ENCODE measurements around the gene HOOK1.
"Not testable (repeated sequence)": the region's sequence is repeated elsewhere in the genome, so short reads cannot be mapped to it uniquely, and the experiment has no call there.

The HOOK1 gene

GRCh38 chr1:59852117-59852516, 37.4 kb downstream of the HOOK1 start:
- Histone ChIP-seq H3K36me3 (ENCODE audit: insufficient read depth, low read length) (no peaks in the 10 kb centered on the region), H3K27me3 (ENCODE audit: insufficient read depth, low read length) (no peaks in the 10 kb centered on the region), H3F3A (ENCODE audit: insufficient read depth, low read length) (no peaks in the 10 kb centered on the region), H3K4me2 (ENCODE audit: low read length) (no peak overlapping the region), H3K79me2 (ENCODE audit: insufficient read depth, low read length) (no peaks in the 10 kb centered on the region), H3K9me2 (ENCODE audit: low read depth, low read length) (no peaks in the 10 kb centered on the region), H4K20me1 (ENCODE audit: insufficient read depth, low read length) (no peaks in the 10 kb centered on the region), H3K4me3 (ENCODE audit: low read depth, low read length, poor library complexity, severe bottlenecking) (no peak overlapping the region), H3K4me1 (ENCODE audit: insufficient read depth, low read length, severe bottlenecking) (no peaks in the 10 kb centered on the region), H2AFZ (ENCODE audit: low read length) (no peak overlapping the region), H3K9me3 (ENCODE audit: low read length) (no peaks in the 10 kb centered on the region), H3K27ac (ENCODE audit: low read depth, low read length, poor library complexity, severe bottlenecking) (no peak overlapping the region), H3K9ac (ENCODE audit: low read length) (no peak overlapping the region)
- no peak for TF ChIP-seq EZH2 (IDR thresholded peaks at IDR 0.05; ENCODE audit: borderline replicate concordance, low read length)
- no peak for TF ChIP-seq CTCF (IDR thresholded peaks at IDR 0.05; ENCODE audit: low read length)

- not testable (repeated sequence) for H3K4me1 ChIP-seq (ENCODE audit: insufficient read depth, low read length, severe bottlenecking); H3K4me3 ChIP-seq (ENCODE audit: low read depth, low read length, poor library complexity, severe bottlenecking); H3K36me3 ChIP-seq (ENCODE audit: insufficient read depth, low read length); H3K9me3 ChIP-seq (ENCODE audit: low read length); H3K9me2 ChIP-seq (ENCODE audit: low read depth, low read length); H3F3A ChIP-seq (ENCODE audit: insufficient read depth, low read length); H3K27ac ChIP-seq (ENCODE audit: low read depth, low read length, poor library complexity, severe bottlenecking); H2AFZ ChIP-seq (ENCODE audit: low read length); H3K27me3 ChIP-seq (ENCODE audit: insufficient read depth, low read length); H3K79me2 ChIP-seq (ENCODE audit: insufficient read depth, low read length); H3K4me2 ChIP-seq (ENCODE audit: low read length); H4K20me1 ChIP-seq (ENCODE audit: insufficient read depth, low read length); H3K9ac ChIP-seq (ENCODE audit: low read length)
Measured at GRCh38 chr1:59855297-59855696, 40.5 kb downstream of the HOOK1 start.

- no peaks in the 10 kb centered on the region for H3K9me3 ChIP-seq (ENCODE audit: low read length)
- no peak overlapping the region for H2AFZ ChIP-seq (ENCODE audit: low read length)
- no peaks in the 10 kb centered on the region for H4K20me1 ChIP-seq (ENCODE audit: insufficient read depth, low read length)
- no peak overlapping the region for H3K4me3 ChIP-seq (ENCODE audit: low read depth, low read length, poor library complexity, severe bottlenecking)
- H3F3A ChIP-seq (ENCODE audit: insufficient read depth, low read length) = no peaks in the 10 kb centered on the region
- no peak overlapping the region for H3K9ac ChIP-seq (ENCODE audit: low read length)
- no peak overlapping the region for H3K4me2 ChIP-seq (ENCODE audit: low read length)
- no peaks in the 10 kb centered on the region for H3K4me1 ChIP-seq (ENCODE audit: insufficient read depth, low read length, severe bottlenecking)
- H3K27me3 ChIP-seq (ENCODE audit: insufficient read depth, low read length) = no peaks in the 10 kb centered on the region
- no peak overlapping the region for H3K27ac ChIP-seq (ENCODE audit: low read depth, low read length, poor library complexity, severe bottlenecking)
- H3K79me2 ChIP-seq (ENCODE audit: insufficient read depth, low read length) = no peaks in the 10 kb centered on the region
- H3K36me3 ChIP-seq (ENCODE audit: insufficient read depth, low read length) = no peaks in the 10 kb centered on the region
- no peak for TF ChIP-seq EZH2 (IDR thresholded peaks at IDR 0.05; ENCODE audit: borderline replicate concordance, low read length)
- no peak for TF ChIP-seq CTCF (IDR thresholded peaks at IDR 0.05; ENCODE audit: low read length)
- H3K9me2 ChIP-seq (ENCODE audit: low read depth, low read length) = no peaks in the 10 kb centered on the region
Measured at GRCh38 chr1:59856725-59857338, 42.1 kb downstream of the HOOK1 start.

GRCh38 chr1:59857679-59858354, 43.1 kb downstream of the HOOK1 start:
- H3K9me3 ChIP-seq (ENCODE audit: low read length) = no peaks in the 10 kb centered on the region
- H3K9ac ChIP-seq (ENCODE audit: low read length) = no peak overlapping the region
- H3K27me3 ChIP-seq (ENCODE audit: insufficient read depth, low read length) = no peaks in the 10 kb centered on the region
- H3K27ac ChIP-seq (ENCODE audit: low read depth, low read length, poor library complexity, severe bottlenecking) = no peak overlapping the region
- H3K4me1 ChIP-seq (ENCODE audit: insufficient read depth, low read length, severe bottlenecking) = no peaks in the 10 kb centered on the region
- H4K20me1 ChIP-seq (ENCODE audit: insufficient read depth, low read length) = no peaks in the 10 kb centered on the region
- no peaks in the 10 kb centered on the region for H3K9me2 ChIP-seq (ENCODE audit: low read depth, low read length)
- no peaks in the 10 kb centered on the region for H3K79me2 ChIP-seq (ENCODE audit: insufficient read depth, low read length)
- no peaks in the 10 kb centered on the region for H3K36me3 ChIP-seq (ENCODE audit: insufficient read depth, low read length)
- TF ChIP-seq CTCF (IDR thresholded peaks at IDR 0.05; ENCODE audit: low read length) = no peak
- H3F3A ChIP-seq (ENCODE audit: insufficient read depth, low read length) = no peaks in the 10 kb centered on the region
- H2AFZ ChIP-seq (ENCODE audit: low read length) = no peak overlapping the region
- H3K4me2 ChIP-seq (ENCODE audit: low read length) = no peak overlapping the region
- H3K4me3 ChIP-seq (ENCODE audit: low read depth, low read length, poor library complexity, severe bottlenecking) = no peak overlapping the region
